Measurements from ENCODE around the gene APOO.
A peak's percentile ranks its signal among the peaks of the same experiment; 100 is the strongest.

APOO gene

GRCh38 chrX:23907498-23908218 lies at the start of gene APOO, which contains the start of gene CXorf58:
Gene APOO, minus strand, starts transcription at chrX:23907938. Its CDS starts 236 bp downstream, at chrX:23907702.
Gene CXorf58, plus strand, starts transcription at chrX:23908006. Its CDS starts 2,297 bp downstream, at chrX:23910303.
- DNase-seq, result peak; percentile 91

DNA sequence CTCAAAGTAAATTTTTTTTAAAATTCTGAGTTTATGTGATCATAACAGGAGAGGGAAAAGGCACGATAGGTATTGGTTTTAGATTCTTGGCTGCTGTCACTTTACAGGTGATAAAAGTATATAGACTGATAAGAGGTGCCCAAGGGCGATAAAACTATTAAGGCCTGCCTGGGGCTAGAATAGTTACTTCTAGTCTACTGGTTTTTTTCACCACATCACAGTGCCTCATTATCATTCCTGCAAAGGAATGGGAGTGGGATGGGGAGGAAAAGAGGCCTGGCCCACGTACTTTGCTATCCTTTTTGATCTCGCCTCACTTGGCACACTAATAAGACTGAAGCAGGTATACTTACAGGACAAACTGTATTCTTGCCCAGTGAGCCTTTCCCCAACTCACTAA lies 46.7 kb upstream of the APOO start:
- no peak for DNase-seq

- DNase-seq, result no peak
Observed at GRCh38 chrX:23953908-23954269, 46.2 kb upstream of the APOO start.

DNA sequence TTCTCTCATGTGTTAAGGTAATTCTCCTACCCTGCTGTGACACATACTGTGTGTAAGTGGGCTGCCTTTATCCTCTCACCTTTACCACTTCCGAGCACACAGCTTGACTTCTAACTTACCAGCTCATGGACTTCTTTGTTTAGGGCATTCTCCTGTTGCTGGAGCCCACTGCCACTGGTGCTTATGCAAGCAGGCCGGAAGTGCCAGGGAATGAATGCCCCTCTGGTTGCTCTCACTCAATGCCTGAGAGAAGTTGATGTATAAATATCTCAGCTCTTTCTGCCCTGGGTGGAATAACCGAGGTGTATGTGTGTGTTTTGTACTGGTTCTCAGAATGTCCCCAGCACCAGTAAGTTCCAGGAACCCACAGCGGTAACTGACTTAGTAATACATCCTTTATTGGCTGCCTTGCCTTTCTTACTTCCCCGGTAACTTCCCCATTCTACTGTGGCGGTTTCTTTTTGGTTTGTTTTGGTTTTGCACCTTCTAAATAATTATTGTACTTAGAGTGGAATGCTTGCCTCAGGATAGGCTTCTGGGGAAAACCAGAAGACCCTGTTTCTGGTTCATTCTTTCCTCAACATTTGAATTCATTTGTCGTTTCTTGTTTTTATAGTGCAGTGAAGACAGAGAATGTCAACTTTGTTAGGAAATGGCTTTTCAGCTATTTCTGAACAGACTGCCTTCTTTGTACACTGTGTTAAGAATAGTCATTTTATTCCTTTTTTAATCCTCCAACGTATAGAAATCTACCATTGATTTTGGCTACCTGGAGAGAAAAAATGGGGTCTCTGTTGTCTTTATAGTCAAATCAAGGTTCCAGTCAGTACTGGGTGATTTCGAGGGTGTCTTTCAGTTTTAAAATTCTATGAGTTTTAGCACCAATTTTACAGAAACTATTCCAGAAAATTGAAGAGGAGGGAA lies 45.5 kb upstream of the APOO start:
- DNase-seq, result no peak

DNA sequence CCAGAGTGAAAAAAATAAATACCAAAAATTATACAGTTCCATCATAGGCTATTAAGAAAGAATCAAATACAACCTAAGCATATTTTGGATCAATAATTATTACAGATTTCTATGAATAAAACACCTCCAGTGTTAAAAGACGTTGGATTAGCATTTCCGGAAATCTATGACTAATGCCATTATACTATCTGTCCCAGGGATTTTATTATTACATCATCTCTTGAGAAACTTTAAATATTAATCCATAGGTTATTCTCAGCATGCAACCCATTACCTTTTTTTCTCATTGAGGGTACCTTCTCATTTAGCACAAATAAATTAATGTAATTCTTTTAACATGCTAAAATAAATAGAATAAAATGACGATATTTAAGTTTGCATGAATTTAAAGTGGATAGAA lies 44.7 kb upstream of the APOO start:
- DNase-seq, result no peak

- DNase-seq, result no peak
Observed at GRCh38 chrX:23945206-23945605, 37.5 kb upstream of the APOO start.

DNA sequence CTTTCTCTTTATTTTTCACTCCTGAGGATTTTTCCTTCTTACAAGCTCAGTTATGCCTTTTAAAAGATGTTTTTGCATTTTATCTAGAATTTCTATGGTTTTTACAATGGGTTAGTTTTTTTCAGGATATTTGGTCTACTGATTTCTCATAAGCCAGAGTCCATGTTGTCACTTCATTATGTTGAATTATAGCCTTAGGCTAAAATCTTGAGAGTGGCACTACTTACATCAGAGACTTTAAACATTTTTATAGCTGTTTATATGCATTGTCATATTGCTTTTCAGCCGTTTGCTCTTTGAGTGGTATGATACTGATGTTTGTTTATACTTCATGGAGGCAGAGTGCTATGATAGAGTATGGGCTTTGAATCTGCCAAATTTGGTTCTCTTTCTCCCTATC lies 36.5 kb upstream of the APOO start:
- no peak for DNase-seq

DNA sequence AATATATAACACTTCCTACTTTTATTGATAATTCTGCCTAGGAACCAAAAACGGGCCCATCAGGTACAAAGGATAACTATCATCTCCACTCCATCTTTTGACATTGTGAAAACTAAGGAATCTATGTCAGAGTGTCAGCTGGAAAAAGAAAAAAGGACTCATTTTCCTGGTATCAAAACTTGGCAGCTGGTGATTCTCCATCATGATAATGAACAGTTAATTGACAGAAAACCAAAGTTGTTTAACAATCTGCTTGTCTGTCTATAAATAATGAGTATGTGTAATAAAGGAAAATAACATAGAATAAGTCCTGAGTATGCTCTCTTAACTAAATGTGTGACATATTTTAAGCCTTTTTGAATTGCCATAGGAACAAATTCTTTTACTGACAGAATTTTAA lies 31.5 kb upstream of the APOO start:
- no peak for DNase-seq

GRCh38 chrX:23938690-23939089 lies 31.0 kb upstream of the APOO start:
- no peak for DNase-seq

GRCh38 chrX:23937100-23937499 lies 29.4 kb upstream of the APOO start:
- DNase-seq, result no peak

GRCh38 chrX:23936180-23936579 lies 28.4 kb upstream of the APOO start:
- no peak for DNase-seq

- no peak for DNase-seq
Observed at GRCh38 chrX:23935106-23935505, 27.4 kb upstream of the APOO start.

- DNase-seq, result no peak
Observed at GRCh38 chrX:23932046-23932445, 24.3 kb upstream of the APOO start.

- DNase-seq, result no peak
Observed at GRCh38 chrX:23930894-23931604, 23.3 kb upstream of the APOO start.

GRCh38 chrX:23926015-23926414 lies 18.3 kb upstream of the APOO start:
- DNase-seq, result no peak

DNA sequence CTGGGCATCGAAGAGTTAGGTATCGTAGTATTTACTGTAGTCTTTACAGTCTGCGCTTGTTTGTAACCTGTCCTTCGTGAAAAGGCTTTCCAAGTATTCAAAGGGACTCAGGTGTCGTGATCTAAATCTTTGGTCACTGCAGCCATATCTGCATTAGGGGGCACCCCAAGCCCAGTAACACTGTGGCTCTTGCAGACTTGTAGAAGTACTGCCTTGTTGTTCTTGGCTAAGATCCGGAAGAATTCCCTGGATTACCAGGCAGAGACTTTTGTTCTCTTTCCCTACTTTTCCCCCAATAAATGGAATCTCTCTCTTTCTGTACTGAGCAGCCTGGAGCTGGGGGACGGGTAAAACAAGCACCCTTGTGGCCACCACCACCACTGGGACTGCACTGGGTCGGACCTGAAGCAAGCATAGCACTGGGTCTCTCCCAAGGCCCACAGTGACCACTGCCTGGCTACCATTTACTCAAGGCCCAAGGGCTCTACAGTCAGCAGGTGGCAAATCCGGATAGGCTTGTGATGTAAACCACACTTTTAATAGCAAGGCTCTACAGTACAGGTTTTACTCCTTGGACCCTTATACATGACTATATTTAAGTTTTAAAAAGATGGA lies 12.1 kb upstream of the APOO start:
- no peak for DNase-seq

GRCh38 chrX:23919148-23919547 lies 11.4 kb upstream of the APOO start:
- DNase-seq, result no peak

DNA sequence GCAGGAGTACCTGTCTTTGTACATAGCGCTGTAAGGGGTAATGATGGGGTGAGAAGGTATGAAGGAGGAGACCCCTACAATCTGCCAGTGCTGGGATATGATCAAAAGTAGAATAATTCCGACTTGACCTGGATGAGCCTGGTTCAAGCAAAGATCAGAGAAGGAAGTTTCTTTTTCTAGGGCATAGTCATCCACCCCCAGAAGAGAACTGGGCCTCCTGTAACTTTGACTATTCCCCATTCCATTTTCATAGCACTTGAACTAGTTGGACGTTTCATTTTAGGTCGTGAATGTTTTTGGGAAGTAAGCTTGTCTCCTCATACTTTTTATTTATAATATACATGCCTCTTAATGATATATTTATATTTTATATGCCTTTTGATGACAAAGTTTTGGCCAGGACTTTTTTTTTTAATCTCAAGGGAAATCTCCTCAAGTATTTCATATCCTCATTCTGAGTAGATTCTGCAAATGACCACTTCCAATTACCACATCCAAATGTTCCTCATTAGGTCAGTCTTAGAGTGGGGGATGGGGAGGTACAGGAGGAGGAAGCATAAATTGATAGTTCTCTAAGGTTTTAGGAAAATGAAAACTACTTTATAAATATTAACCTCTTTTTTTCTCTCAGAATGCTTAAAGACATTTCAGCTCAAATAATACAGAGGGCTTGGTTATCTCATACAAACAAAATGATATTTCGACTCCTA lies 3.5 kb upstream of the APOO start:
- no peak for DNase-seq

GRCh38 chrX:23908219-23909004 lies 674 bp upstream of the APOO start:
- no peak for DNase-seq

DNA sequence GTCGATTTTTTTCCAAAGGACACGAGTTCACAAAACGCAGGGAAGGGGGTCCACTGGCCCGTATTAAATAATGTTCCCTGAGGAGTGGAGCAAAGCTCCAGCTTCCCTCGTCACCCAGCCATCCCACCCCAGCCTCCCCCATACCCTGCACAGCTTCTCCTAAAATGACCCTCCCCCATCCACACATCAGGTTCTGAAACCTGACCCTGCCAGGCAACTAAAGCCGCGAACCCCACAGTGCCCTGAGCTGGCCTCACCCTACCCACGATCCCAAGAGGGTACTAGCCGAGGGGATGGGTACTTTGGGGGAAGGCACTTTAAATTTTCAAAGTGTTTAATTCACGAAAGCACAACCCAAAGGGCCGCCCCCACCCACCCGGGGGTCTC lies 634 bp downstream of the APOO start:
- no peak for DNase-seq

DNA sequence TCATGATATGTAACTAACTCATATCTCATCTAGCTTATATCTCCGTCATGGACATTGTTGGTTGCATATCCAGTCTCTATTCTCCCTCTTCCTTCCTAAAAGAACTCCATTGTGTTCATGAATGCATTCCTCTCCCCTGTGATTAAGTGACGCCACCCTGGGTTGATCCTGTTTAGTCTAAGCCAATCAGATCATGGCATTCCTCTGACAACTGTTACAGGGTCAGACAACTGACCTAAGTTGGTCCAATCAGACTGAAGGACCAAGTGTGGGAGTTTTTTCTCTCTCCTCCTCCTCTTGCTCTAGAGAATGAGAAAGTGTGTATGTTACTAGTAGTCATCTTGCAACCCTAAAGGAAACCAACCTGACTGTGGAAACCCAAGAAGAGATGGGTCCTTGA lies 3.6 kb downstream of the APOO start:
- no peak for DNase-seq

GRCh38 chrX:23902419-23902818 lies 5.3 kb downstream of the APOO start:
- DNase-seq, result peak; percentile 27
